GM21717 (cell line): ENCODE data around the gene CELF5.
"Not testable (repeated sequence)": the region's sequence is repeated elsewhere in the genome, so short reads cannot be mapped to it uniquely, and the experiment has no call there.

Source experiments
- ATAC-seq: cut with Tn5 transposase; IDR thresholded peaks from one replicate; pipeline ENCODE4 v1.9.1; 2021; ENCODE audit warnings: mild to moderate bottlenecking, moderate library complexity; ENCODE audit not compliant: unreplicated experiment

Gene CELF5

DNA sequence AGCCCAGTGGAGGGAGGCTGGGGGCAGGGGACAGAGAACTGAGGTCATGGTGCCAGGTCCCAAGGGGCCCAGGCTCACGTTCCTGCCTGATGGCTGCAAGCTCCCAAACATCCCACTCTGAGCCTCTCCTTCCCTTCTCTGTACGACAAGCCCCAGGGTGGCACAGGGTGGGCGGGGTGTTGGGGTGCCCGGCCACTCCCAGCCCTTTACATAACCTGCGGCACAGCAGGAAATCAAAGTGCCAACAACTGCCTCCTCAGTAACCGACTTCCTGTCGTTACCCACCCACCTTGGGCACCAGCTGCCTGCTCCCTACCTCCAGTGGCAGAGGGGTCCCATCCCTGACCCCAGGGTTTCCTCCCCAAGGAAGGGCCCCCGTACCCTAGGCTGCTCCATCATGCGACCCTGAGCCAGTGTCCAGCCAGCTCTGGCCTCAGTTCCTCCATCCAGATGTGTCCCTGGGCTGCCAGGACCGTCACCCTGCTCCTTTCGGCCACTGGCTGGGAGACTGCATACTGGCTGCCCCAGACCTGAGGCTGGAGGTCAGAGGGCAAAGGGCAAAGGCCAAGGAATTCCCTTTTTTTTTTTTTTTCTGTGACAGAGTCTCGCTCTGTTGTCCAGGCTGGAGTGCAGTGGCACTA lies 114.2 kb downstream of the CELF5 start:
- ATAC-seq: no peak

DNA sequence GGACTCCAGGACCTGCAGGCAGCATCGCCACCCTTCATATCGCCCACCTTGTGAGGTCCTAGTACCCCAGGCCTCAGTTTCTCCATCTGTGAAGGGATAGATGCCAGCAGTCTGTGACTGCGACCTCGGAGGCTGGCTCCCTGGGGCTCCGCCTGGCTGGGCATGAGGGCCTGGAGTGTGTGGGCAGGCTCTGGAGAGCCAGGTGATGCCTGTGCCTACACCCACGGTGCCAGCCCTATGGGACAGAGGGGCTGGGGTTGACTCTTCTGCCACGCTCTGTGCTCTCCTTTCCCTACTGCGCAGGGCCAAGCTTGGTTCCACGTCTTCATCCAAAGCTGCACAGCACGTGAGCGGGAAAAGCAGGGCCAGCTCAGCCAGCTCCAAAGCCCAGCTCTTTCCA lies 115.9 kb downstream of the CELF5 start:
- ATAC-seq: no peak

DNA sequence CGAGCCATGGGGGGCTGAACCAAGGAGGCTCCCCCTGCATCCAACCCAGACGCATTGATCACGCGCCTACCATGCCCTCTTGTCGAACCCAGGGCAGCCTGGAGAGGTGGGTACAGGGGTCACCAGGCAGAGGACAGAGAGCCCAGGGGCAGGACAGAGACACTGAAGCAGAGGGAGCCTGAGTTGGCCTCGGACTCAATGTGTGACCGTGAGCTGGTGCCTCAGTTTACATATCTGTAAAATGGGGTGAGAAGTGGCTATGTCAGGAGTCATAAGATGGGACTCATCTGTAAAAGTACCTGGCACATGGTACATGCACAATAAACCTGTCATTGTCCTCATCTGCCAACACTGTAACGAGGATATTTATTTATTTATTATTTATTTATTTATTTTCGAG lies 117.8 kb downstream of the CELF5 start:
- ATAC-seq: no peak

DNA sequence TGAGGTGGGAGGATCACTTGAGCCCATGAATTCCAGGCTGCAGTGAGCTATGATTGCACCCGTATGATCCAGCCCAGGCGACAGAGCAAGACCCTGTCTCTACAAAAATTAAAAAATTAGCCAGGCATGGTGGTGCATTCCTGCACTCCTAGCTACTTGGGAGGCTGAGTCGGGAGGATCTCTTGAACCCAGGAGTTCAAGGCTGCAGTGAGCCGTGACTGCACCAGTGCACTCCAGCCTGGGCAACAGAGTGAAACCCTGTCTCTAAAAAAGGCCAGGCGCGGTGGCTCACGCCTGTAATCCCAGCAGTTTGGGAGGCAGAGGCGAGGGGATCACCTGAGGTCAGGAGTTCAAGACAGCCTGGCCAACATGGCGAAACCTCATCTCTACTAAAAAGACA lies 118.5 kb downstream of the CELF5 start:
- ATAC-seq: not testable (repeated sequence)

DNA sequence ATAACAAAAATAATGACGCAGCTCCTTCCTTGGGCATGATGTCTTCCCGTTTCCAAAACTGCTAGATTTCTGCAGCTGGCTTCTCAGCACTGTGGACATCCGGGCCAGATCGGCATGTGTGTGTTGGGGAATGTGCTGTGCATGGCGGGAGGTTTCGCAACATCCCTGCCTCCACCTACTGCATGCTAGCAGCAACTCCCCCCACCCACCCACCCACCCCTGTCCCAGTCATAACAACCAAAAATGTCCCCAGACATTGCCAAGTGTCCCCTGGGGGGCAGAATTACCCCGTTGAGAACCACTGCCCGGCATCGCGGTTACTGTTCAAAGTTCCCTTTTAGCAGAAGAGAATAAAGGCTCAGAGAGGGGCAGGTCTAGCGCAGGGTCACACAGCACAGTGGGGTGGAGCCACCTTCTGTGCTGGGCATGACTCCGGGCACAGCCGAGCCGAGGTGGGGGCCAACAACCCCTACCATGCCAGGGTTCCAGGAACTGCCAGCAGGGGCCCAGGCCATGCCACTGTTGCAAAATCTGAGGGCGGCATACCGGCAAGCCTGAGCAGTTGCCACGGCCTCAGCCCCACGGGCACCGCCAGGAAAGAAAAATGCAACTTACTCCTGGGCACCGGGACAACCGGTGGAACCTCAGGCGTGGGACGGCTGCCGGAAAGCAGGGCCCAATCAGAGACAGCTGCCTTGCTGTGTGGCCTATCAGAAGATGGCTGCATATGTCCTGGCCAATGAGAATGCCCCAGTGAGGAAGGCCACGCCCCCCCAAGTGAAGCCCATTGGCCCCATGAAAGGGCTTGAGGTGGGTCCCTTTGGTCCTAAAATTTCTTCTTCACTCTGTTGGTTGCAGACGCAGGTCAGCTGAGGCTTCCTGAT lies 119.4 kb downstream of the CELF5 start:
- no peak for ATAC-seq

DNA sequence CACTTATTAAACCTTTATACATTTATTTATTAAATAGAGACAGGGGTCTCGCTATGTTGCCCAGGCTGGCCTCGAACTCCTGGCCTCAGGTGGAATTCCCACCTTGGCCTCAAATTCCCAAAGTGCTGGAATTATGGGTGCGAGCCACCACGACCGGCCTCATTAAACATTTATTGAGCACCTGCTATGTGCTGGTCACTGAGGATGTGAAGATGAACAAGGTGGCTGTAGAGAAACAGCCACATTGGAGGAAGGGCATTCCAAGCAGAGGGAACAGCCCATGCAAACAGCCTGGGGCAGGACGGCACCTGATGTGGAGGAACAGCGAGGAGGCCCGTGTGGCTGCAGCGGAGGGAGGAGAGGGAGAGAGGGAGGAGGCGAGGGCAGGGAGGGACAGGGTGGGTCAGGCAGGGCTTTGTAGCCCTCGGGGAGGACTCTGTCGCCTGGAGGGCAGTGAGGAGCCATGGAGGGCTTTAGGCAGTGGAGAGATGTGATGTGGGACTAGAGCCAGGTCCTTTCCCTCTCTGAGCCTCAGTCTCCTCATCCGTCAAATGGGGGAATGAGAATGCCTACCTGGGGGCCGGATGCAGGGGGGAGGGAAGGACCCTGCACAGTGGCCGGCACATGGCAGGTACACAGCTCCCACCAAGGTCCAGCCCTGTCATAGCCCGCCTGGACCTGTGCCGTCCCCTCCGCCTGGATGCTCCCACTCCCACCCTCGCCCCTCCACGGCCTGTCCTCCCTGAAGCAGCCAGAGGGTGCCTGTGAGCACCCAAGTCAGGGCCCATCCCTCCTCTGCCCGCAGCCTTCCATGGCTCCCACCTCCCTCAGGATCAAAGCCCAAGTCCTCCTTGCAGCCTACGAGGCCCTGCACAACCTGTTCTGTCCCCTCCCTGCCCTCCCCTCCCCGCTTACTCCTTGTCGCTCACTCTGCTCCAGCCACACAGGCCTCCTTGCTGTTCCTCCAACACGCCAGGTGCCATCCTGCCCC lies 120.4 kb downstream of the CELF5 start:
- ATAC-seq: no peak

DNA sequence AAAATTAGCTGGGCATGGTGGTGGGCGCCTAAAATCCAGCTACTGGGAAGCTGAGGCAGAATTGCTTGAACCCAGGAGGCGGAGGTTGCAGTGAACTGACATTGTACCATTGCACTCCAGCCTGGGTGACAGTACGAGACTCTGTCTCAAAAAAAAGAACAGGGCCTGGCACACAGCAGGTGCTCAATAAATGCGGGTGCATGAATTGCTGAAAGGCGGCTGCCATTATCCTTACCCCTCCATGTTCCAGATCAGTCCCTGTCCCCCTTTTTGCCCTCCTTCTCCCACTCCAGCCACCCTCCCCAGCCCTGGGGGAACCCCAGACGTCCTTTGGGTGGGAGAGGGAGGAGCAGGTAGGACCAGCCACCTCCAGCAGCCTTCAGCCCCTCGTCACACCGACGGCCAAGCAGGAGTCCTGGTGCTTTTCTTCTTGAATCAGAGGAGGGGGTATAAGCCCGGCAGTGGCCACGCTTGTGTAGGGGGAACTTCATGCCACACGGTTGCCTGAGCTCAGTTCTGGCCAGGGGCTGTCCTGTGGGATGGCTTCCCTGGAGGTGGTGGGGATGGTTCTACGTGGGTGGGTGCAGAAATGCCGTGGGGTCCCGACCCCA lies 121.5 kb downstream of the CELF5 start:
- ATAC-seq: no peak
